SW 1271 (cell line): Measurements from ENCODE around the gene PROB1.

ENCODE experiments used
- DNase-seq, 2 experiments: peaks; one replicate each; lab custom pipeline; 2025; lab: John Stamatoyannopoulos, UW

The PROB1 gene

DNA sequence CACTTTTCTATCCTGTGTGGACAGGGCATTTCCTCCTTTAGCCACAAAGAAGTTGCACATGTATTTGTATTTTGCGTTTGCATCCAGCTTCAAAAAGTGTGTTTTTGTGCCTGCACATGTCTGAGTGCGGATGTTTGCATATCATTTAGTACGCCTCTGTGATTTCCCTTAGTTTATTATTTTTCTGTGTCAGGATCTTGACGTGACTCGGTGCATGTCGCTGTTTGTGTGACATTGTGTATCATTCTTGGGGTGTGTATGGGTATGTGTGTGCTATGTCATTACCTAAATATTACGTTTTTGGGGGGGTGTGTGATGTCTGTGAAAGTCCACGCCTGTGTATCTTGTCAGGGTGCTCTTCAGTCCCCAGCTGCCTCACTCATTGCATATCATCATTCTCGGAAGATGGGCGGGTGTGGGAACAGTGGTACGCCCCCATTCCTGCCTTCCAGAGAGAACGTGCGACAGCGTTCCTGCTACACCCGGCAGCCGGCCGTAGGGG is 53.7 kb downstream of the PROB1 start:
- no peak for DNase-seq
